Ovary (tissue), 3 donors: Measurements from ENCODE around the gene MRPL21.

Experiments used
- CTCF ChIP-seq, 3 donors: fragments of 450-650 bp in 2 of 3; fragments of 200-600 bp in 1 of 3; IDR thresholded peaks; one replicate each; pipeline versions ENCODE4 v1.5.1 to v1.8.0; 2016 to 2022; ENCODE audit warnings: antibody characterized with exemption in 3 of 3, mild to moderate bottlenecking in 1 of 3
- EP300 ChIP-seq: sonication (generic); formaldehyde crosslinking; IDR thresholded peaks from one replicate; pipeline ENCODE4 v1.6.1; 2017; ENCODE audit warnings: antibody characterized with exemption
- POLR2A ChIP-seq: fragments of 450-650 bp; IDR thresholded peaks from one replicate; pipeline ENCODE4 v1.6.1; 2017; ENCODE audit warnings: antibody characterized with exemption, mild to moderate bottlenecking, moderate library complexity
- donor health status: DM: no; HTN: no; CAD: no.

GRCh38 chr11:68927280-68928135, 23.9 kb upstream of the MRPL21 start:
- TF ChIP-seq POLR2A (no peak), CTCF (IDR thresholded peaks at IDR 0.05) (no peak), EP300 (no peak)
